BJ (cell line): Measurements from ENCODE around the gene SYNPO. TPM values are rescaled to one million over a fixed set of nuclear protein-coding genes. Genes with fewer than 3 reads are reported as not detected.

Experiments
- CTCF ChIA-PET: fragments of 350-600 bp; formaldehyde crosslinking; extraction: SDS; loops from one replicate; lab custom pipeline; 2021; ENCODE audit warnings: antibody characterized with exemption, inconsistent platforms; lab: Yijun Ruan, JAX
- POLR2A ChIA-PET: fragments of 300-600 bp; sonication (Branson Sonifier 250); formaldehyde crosslinking; extraction: SDS; loops from one replicate; lab custom pipeline; 2021; ENCODE audit warnings: antibody characterized with exemption; lab: Charles Lee
- DNase-seq: peaks from one replicate; pipeline ENCODE4 v3.0.0-alpha.2; 2011; ENCODE audit warnings: low read depth
- H3K27me3 ChIP-seq: 2 replicates; pipeline ENCODE4 v1.6.0; 2011; ENCODE audit warnings: low read length; ENCODE audit not compliant: control insufficient read depth, insufficient read depth
- H3K36me3 ChIP-seq: 2 replicates; pipeline ENCODE4 v1.5.1; 2011; ENCODE audit warnings: low read length; ENCODE audit not compliant: control insufficient read depth, insufficient read depth
- H3K4me3 ChIP-seq: 2 replicates; pipeline ENCODE4 v1.5.1; 2011; ENCODE audit warnings: low read depth, mild to moderate bottlenecking, control low read depth, low read length
- CTCF ChIP-seq: IDR thresholded peaks from 2 replicates; pipeline ENCODE4 v1.5.1; 2011; ENCODE audit warnings: low read depth, mild to moderate bottlenecking, control low read depth, inconsistent platforms, low read length, moderate library complexity; ENCODE audit not compliant: insufficient read depth
- polyA minus RNA-seq: library from RNA; depleted of rRNA, polyadenylated mRNA; stranded (reverse); fragments of >200 nt; gene quantifications from 2 replicates; pipeline ENCODE4 v1.2.3, GENCODE V29; 2011; rRNA and poly(A)+ RNA removed
- polyA plus RNA-seq: library from polyadenylated mRNA; depleted of rRNA; stranded (reverse); fragments of >200 nt; gene quantifications from 2 replicates; pipeline ENCODE4 v1.2.3, GENCODE V29; 2011; rRNA removed

The SYNPO gene
- 4.8 and 8.4 TPM in 2 replicates for polyA plus RNA-seq
- polyA minus RNA-seq: 15.2 and 21.4 TPM in 2 replicates

GRCh38 chr5:150640311-150641005 is at the start of gene SYNPO:
TSS of gene SYNPO (plus strand) at chr5:150640660. CDS start at chr5:150648276, 7,616 bp downstream.
- no peaks in the 10 kb centered on the region for H3K27me3 ChIP-seq
- DNase-seq: peak; percentile 89
- ChIA-PET POLR2A (no interaction called here), CTCF (interaction anchor here (0.9 to 8.5 kb wide), 4 partner anchors 14 to 79 kb away, joined by 3 to 60 read pairs (median 4); no protein-coding TSS in a partner anchor)
- 0 out of 2 replicates have a peak, but pooled peaks have one; percentile 7 for TF ChIP-seq CTCF
- H3K36me3 ChIP-seq: no peaks in the 10 kb centered on the region
- H3K4me3 ChIP-seq: peak within 1 kb of the TSS; percentile 50

DNA sequence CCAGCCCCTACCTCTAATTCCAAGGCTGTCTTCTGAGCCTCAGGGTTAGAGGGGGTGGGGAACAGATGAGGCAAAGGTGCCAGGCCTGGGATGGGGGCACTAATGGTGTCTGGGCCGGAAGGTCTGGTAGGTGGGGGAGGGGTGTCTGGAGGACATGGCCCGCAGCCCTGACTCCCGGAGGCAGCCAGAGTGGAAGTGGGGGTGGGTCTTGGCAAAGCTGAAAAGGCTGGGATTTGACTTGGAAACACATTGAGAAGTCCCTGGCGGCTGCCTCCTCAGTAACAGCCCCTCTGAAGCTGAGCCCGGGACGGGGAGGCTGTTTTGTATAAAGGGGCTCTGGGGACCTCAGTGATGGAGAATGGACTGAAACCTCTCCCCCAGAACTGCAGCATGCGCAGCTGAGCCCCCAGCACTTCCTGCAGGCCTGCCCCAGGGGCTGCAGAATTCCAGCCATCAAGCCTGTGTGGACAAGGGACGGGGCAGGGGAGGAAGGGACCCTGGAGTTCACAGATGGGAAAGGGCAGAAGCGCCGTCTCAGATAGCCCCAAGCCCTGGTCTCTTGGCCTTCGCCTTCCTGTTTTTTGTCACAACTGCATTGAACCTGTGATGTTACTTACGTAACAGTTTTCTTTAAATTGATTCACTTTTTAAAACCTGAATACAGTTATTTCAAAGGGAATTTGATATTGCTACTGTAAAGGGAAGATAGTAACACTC is 49.3 kb upstream of the SYNPO start:
- TF ChIP-seq CTCF: no peak
- no peak for DNase-seq
- no peaks in the 10 kb centered on the region for H3K36me3 ChIP-seq
- no peak overlapping the region for H3K4me3 ChIP-seq
- CTCF ChIA-PET: interaction anchor here (0.8 to 2.1 kb wide), 4 partner anchors 29 to 110 kb away, joined by 3 to 4 read pairs (median 4); partner anchors contain the start of gene RBM22
- POLR2A ChIA-PET: no interaction called here
- H3K27me3 ChIP-seq: peaks cover 3% of the 10 kb centered on the region

- Histone ChIP-seq H3K27me3 (peaks cover 3% of the 10 kb centered on the region), H3K36me3 (no peaks in the 10 kb centered on the region), H3K4me3 (no peak overlapping the region)
- no peak for TF ChIP-seq CTCF
- no peak for DNase-seq
- POLR2A ChIA-PET: no interaction called here
- CTCF ChIA-PET: interaction anchor here (1.0 kb wide), 1 partner anchor 10 kb away, joined by 3 read pairs; no protein-coding TSS in a partner anchor
These were observed 46.9 kb upstream of the SYNPO start for GRCh38 chr5:150593593-150593992.

DNA sequence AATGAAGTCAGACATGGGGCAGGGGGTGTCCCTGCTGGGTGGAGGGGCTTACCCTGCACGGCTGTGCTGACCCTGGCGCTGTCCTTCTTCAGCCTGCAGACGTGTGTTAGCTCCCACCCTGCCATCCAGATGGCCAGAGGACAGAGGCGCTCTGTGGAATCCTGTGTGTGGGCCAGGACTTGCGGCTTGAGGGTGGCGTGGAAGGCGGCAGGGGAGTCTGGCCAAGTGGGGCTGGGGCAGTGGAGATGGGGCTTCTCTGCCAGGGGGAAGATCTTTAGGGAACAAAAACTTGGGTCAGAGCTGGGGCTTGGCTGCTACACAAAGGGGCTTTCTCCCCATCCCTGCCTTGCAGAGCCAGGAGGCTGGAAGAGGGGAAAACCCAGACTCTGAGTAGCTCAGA is 46.5 kb upstream of the SYNPO start:
- CTCF ChIA-PET: interaction anchor here (0.6 to 1.0 kb wide), 2 partner anchors 9 to 316 kb away, joined by 3 to 4 read pairs; no protein-coding TSS in a partner anchor
- H3K36me3 ChIP-seq: no peaks in the 10 kb centered on the region

More for the DNA sequence above, 46.5 kb upstream of the SYNPO start:
- Histone ChIP-seq H3K4me3 (no peak overlapping the region), H3K27me3 (peaks cover 3% of the 10 kb centered on the region)
- TF ChIP-seq CTCF: no peak
- POLR2A ChIA-PET: no interaction called here
- DNase-seq: no peak
